Smooth muscle cell (in vitro differentiated cells): ENCODE measurements around the gene CMSS1. TPM values are rescaled to one million over a fixed set of nuclear protein-coding genes. Genes with fewer than 3 reads are reported as not detected.

Experiments
- DNase-seq: peaks from one replicate; lab custom pipeline; 2025; ENCODE audit not compliant: unreplicated experiment; lab: John Stamatoyannopoulos, UW
- H2AFZ ChIP-seq: fragments of 200-600 bp; sonication (generic); 2 replicates; pipeline ENCODE4 v1.6.0; 2016; ENCODE audit warnings: antibody characterized with exemption, low read depth, mild to moderate bottlenecking
- H3F3A ChIP-seq: fragments of 200-600 bp; sonication (generic); 2 replicates; pipeline ENCODE4 v1.6.0; 2017; ENCODE audit warnings: antibody characterized with exemption, low read depth
- H3K27ac ChIP-seq: fragments of 200-600 bp; sonication (generic); 2 replicates; pipeline ENCODE4 v1.5.1; 2016; ENCODE audit warnings: low read depth, mild to moderate bottlenecking
- H3K27me3 ChIP-seq: fragments of 200-600 bp; sonication (generic); 2 replicates; pipeline ENCODE4 v1.6.1; 2016; ENCODE audit warnings: low read depth, mild to moderate bottlenecking
- H3K36me3 ChIP-seq: fragments of 200-600 bp; sonication (generic); 2 replicates; pipeline ENCODE4 v1.5.1; 2016; ENCODE audit warnings: low read depth
- H3K4me1 ChIP-seq: fragments of 200-600 bp; sonication (generic); 2 replicates; pipeline ENCODE4 v1.5.1; 2016; ENCODE audit warnings: low read depth
- H3K4me2 ChIP-seq: fragments of 200-600 bp; sonication (generic); 2 replicates; pipeline ENCODE4 v1.6.0; 2016; ENCODE audit warnings: mild to moderate bottlenecking
- H3K4me3 ChIP-seq: fragments of 200-600 bp; sonication (generic); 2 replicates; pipeline ENCODE4 v1.5.1; 2016; ENCODE audit warnings: mild to moderate bottlenecking
- H3K79me2 ChIP-seq: fragments of 200-600 bp; sonication (generic); 2 replicates; pipeline ENCODE4 v1.6.0; 2016; ENCODE audit warnings: low read depth, mild to moderate bottlenecking
- H3K9ac ChIP-seq: fragments of 200-600 bp; sonication (generic); 2 replicates; pipeline ENCODE4 v1.6.0; 2016; ENCODE audit warnings: low read depth
- H3K9me3 ChIP-seq: fragments of 200-600 bp; sonication (generic); replicated peaks from 2 replicates; pipeline ENCODE4 v1.5.1; 2016; ENCODE audit warnings: low read depth
- H4K20me1 ChIP-seq: fragments of 200-600 bp; sonication (generic); 2 replicates; pipeline ENCODE4 v1.6.0; 2016; ENCODE audit warnings: low read depth
- WGBS: methylation state at CpG from one replicate; pipeline ENCODE4 v1.1.7; 2016; ENCODE audit warnings: low lambda C conversion rate; 5-methylcytosine and 5-hydroxymethylcytosine counted together
- polyA plus RNA-seq: library from polyadenylated mRNA; unstranded; fragments of >200 nt; fragmentation: Nextera tagmentation; extraction: Ambion mirVana; gene quantifications from 2 replicates; pipeline ENCODE4 v1.2.1, GENCODE V29; 2016
- total RNA-seq: library from RNA; depleted of rRNA; stranded (reverse); fragments of >200 nt; gene quantifications from 2 replicates; pipeline ENCODE4 v1.2.3, GENCODE V29; 2014
- TF ChIP-seq, protein P1 (sequence below): fragments of 200-600 bp; sonication (generic); IDR thresholded peaks from 2 replicates; pipeline ENCODE4 v1.5.1; 2017; ENCODE audit warnings: borderline replicate concordance, mild to moderate bottlenecking, antibody characterized with exemption; ENCODE audit not compliant: insufficient read depth, poor library complexity, severe bottlenecking

The CMSS1 gene
- total and polyA plus RNA-seq, 2 experiments from 2014 or later, result 19.2 to 24.1 TPM

DNA sequence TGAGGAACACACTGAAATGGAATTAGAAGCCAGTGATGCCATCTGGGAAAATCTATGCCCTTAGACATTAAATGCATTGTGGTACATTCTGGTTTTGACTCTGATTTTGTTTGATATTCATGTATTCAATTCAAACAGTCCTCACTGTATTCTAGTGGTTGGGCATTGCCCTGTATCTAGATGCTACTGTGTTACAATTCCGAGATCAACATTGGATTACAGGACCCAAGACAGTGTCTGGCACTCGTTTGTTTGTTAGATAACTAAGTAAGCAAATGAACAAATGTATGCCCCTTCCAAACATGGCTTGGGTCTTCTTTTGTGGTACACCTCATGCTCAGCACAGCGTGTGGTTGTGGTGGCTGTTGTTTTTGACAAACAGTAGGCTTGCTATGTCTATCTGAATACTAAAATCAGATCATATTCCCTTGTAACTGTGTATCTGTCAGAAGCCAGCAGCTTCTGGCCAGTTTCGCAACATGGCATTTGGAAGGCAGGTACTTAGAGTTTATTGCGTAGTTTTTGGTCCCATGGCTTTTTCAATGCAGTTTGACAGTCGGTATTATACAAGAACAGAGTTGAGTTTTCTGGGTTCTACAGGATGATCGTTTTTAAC lies 290.9 kb downstream of the CMSS1 start:
- no peaks in the 10 kb centered on the region for H3K36me3 ChIP-seq
- no peak overlapping the region for H3K27ac ChIP-seq
- H3K4me3 ChIP-seq, result no peak overlapping the region
- no peaks in the 10 kb centered on the region for H4K20me1 ChIP-seq
- no peaks in the 10 kb centered on the region for H3K9me3 ChIP-seq
- H3K4me1 ChIP-seq, result peaks cover 20% of the 10 kb centered on the region
- TF ChIP-seq, protein P1, sequence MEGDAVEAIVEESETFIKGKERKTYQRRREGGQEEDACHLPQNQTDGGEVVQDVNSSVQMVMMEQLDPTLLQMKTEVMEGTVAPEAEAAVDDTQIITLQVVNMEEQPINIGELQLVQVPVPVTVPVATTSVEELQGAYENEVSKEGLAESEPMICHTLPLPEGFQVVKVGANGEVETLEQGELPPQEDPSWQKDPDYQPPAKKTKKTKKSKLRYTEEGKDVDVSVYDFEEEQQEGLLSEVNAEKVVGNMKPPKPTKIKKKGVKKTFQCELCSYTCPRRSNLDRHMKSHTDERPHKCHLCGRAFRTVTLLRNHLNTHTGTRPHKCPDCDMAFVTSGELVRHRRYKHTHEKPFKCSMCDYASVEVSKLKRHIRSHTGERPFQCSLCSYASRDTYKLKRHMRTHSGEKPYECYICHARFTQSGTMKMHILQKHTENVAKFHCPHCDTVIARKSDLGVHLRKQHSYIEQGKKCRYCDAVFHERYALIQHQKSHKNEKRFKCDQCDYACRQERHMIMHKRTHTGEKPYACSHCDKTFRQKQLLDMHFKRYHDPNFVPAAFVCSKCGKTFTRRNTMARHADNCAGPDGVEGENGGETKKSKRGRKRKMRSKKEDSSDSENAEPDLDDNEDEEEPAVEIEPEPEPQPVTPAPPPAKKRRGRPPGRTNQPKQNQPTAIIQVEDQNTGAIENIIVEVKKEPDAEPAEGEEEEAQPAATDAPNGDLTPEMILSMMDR, result no peak
- no peaks in the 10 kb centered on the region for H3K27me3 ChIP-seq
- no peak overlapping the region for H2AFZ ChIP-seq
- peaks cover 6% of the 10 kb centered on the region for H3F3A ChIP-seq
- 80% methylated on average over 7 of the region's 7 CpGs for WGBS
- H3K4me2 ChIP-seq, result no peak overlapping the region
- no peaks in the 10 kb centered on the region for H3K79me2 ChIP-seq
- H3K9ac ChIP-seq, result no peak overlapping the region
- DNase-seq, result no peak

DNA sequence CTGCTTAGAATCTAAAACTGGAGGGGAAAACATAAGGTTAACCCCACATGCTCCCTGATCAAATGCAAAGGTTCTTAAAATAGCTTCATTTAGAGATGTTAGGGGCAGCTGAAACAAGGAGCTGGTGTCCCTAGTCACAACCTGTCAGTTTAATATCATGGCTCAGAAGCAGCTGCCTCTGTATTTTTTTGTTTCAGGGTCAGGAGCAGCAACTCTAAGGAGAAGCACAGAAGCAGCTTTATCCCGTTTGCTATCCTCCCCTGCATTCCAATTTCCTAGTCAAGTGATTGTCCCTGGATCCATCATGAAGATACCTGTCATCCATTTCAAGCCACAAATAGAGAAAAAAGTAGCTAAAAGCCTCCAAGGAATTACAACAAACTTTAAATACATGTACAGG lies 292.5 kb downstream of the CMSS1 start:
- H3F3A ChIP-seq, result peaks cover 6% of the 10 kb centered on the region
- no peaks in the 10 kb centered on the region for H3K36me3 ChIP-seq
- H3K79me2 ChIP-seq, result no peaks in the 10 kb centered on the region
- no peak overlapping the region for H2AFZ ChIP-seq
- TF ChIP-seq, protein P1, result no peak
- no peak overlapping the region for H3K9ac ChIP-seq
- H3K4me2 ChIP-seq, result no peak overlapping the region
- H3K9me3 ChIP-seq, result no peaks in the 10 kb centered on the region
- H3K4me1 ChIP-seq, result peaks cover 17% of the 10 kb centered on the region
- WGBS, result 87% methylated on average over 1 of the region's 1 CpG
- H3K4me3 ChIP-seq, result no peak overlapping the region
- no peaks in the 10 kb centered on the region for H3K27me3 ChIP-seq
- H3K27ac ChIP-seq, result no peak overlapping the region
- no peaks in the 10 kb centered on the region for H4K20me1 ChIP-seq
- no peak for DNase-seq

DNA sequence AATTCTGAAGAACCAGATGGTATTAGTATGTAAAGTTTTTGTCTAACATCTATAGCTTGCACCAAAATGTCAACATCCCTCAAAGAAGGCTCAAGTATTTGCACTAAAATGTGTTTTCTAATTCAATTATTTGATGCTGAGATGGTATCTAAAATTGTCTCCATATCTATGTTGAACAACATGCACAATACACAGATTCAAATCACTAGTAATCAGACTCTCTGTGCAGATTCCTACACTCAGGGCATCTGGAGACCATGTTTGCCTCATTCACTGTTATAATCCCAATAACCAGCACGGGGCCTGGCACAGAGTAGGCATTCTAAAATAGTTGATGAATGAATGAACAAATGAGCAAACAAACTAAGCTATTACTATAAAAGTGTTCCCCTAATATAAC lies 294.1 kb downstream of the CMSS1 start:
- Histone ChIP-seq H3K27ac (no peak overlapping the region), H3K9ac (no peak overlapping the region), H2AFZ (no peak overlapping the region), H3K4me2 (no peak overlapping the region), H3K4me3 (no peak overlapping the region), H3K36me3 (no peaks in the 10 kb centered on the region), H3F3A (no peaks in the 10 kb centered on the region), H3K4me1 (peaks cover 9% of the 10 kb centered on the region), H4K20me1 (no peaks in the 10 kb centered on the region), H3K9me3 (no peaks in the 10 kb centered on the region), H3K79me2 (no peaks in the 10 kb centered on the region), H3K27me3 (no peaks in the 10 kb centered on the region)
- 92% methylated on average over 1 of the region's 1 CpG for WGBS
- no peak for DNase-seq
- TF ChIP-seq, protein P1, result no peak
